Neural crest cell (in vitro differentiated cells): ENCODE data around the gene RARG. TPM values are rescaled to one million over a fixed set of nuclear protein-coding genes. Genes with fewer than 3 reads are reported as not detected.
A peak's percentile ranks its signal among the peaks of the same experiment; 100 is the strongest.

Experiments used
- DNase-seq: peaks from one replicate; pipeline ENCODE4 v3.0.0; 2021; ENCODE audit warnings: low read depth, mixed read lengths, low spot score
- H3K27ac Mint-ChIP-seq: one replicate; pipeline ENCODE4 v1.8.0; 2021; ENCODE audit warnings: mild to moderate bottlenecking, mixed read lengths; ENCODE audit not compliant: unreplicated experiment
- H3K27me3 Mint-ChIP-seq: 2 replicates; pipeline ENCODE4 v1.8.0; 2021; ENCODE audit warnings: low read depth, mild to moderate bottlenecking, mixed read lengths
- H3K36me3 Mint-ChIP-seq: 2 replicates; pipeline ENCODE4 v1.8.0; 2021; ENCODE audit warnings: low read depth, mild to moderate bottlenecking, mixed read lengths
- H3K4me1 Mint-ChIP-seq: 2 replicates; pipeline ENCODE4 v1.8.0; 2021; ENCODE audit warnings: mixed read lengths
- H3K4me3 Mint-ChIP-seq: one replicate; pipeline ENCODE4 v1.8.0; 2021; ENCODE audit warnings: mild to moderate bottlenecking, mixed read lengths
- H3K9me3 Mint-ChIP-seq: 2 replicates; pipeline ENCODE4 v1.8.0; 2021; ENCODE audit warnings: mixed read lengths
- total RNA-seq: library from RNA; stranded (reverse); gene quantifications from 2 replicates; pipeline ENCODE4 v1.2.1, GENCODE V29; 2021
- TF ChIP-seq, protein P1 (sequence below): fragments of 200-600 bp; sonication (generic); conservative IDR thresholded peaks from 2 replicates; pipeline ENCODE4 v1.5.0; 2021; ENCODE audit warnings: antibody characterized with exemption, mild to moderate bottlenecking

The RARG gene
- total RNA-seq, 1 donor from 2014 or later: 5.4 TPM

DNA sequence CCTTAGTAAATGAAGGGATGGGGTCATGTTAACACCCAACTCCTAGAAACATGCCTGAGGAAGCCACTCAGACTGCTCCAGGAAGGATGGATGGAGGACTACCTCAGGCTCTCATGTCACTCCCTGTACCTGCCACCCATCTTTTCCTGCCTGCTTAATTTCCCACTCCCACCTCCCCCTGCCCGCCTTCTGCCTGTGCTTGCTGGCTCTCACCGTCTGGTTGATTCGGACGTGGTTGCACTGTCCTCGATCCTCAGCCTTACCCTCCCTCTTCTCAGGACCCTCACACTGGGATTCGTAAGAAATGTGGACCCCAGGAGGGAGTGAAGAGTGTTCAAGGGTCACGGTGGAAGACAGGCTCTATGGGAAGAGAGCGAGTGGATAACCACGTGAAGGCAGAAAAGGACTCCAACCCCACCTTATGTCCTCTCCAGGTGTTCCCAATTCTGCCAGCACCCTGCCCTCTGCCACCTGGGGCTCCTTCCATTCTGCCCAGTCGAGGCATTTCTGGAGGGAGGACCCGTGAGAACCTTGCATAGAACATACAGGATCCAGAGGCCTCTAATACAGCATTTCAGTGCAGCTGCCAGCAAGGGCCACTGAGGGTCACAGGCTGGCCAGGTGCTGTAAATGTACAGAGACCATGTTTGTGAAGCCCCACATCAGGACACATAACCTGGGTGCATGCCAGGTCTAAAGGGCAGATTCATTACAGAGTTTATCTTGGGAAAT, 37.9 kb downstream of the RARG start:
- Mint-ChIP-seq H3K4me1 (peaks cover 6% of the 10 kb centered on the region), H3K27me3 (peaks cover 56% of the 10 kb centered on the region), H3K4me3 (no peak overlapping the region), H3K36me3 (no peaks in the 10 kb centered on the region), H3K27ac (no peak overlapping the region), H3K9me3 (no peaks in the 10 kb centered on the region)
- no peak for DNase-seq
- TF ChIP-seq, protein P1, sequence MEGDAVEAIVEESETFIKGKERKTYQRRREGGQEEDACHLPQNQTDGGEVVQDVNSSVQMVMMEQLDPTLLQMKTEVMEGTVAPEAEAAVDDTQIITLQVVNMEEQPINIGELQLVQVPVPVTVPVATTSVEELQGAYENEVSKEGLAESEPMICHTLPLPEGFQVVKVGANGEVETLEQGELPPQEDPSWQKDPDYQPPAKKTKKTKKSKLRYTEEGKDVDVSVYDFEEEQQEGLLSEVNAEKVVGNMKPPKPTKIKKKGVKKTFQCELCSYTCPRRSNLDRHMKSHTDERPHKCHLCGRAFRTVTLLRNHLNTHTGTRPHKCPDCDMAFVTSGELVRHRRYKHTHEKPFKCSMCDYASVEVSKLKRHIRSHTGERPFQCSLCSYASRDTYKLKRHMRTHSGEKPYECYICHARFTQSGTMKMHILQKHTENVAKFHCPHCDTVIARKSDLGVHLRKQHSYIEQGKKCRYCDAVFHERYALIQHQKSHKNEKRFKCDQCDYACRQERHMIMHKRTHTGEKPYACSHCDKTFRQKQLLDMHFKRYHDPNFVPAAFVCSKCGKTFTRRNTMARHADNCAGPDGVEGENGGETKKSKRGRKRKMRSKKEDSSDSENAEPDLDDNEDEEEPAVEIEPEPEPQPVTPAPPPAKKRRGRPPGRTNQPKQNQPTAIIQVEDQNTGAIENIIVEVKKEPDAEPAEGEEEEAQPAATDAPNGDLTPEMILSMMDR: no peak

DNA sequence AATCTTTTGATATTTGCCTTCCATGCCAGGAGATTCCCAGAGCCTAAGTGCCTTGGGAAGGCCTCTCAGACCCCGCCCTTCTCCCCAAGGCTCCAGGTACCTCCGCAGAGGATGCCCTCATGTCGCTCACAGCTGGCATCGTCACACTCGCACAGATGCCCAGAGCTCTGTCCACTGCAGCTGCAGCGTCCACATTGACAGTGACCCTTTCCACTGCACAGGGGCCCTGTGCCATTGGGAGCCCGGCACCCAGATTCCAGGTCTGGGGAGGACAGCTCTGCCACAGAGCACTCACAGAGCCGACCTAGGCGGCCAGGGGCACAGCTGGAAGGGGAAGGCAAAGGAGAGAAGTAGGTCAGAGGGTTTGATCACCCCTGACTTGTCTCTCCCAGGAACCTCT, 39.0 kb downstream of the RARG start:
- Mint-ChIP-seq H3K36me3 (no peaks in the 10 kb centered on the region), H3K4me1 (peaks cover 11% of the 10 kb centered on the region), H3K27me3 (peaks cover 45% of the 10 kb centered on the region), H3K9me3 (no peaks in the 10 kb centered on the region), H3K27ac (peak overlapping the region; percentile 27), H3K4me3 (no peak overlapping the region)
- TF ChIP-seq, protein P1: no peak
- DNase-seq: no peak

- peaks cover under 1% of the 10 kb centered on the region for H3K36me3 Mint-ChIP-seq
- H3K9me3 Mint-ChIP-seq: no peaks in the 10 kb centered on the region
- H3K4me3 Mint-ChIP-seq: no peak overlapping the region
- H3K4me1 Mint-ChIP-seq: peaks cover 11% of the 10 kb centered on the region
- peak overlapping the region; percentile 27 for H3K27ac Mint-ChIP-seq
- DNase-seq: no peak
- peaks cover 42% of the 10 kb centered on the region for H3K27me3 Mint-ChIP-seq
- TF ChIP-seq, protein P1: no peak
Observed at GRCh38 chr12:53192531-53193021, 39.4 kb downstream of the RARG start.

DNA sequence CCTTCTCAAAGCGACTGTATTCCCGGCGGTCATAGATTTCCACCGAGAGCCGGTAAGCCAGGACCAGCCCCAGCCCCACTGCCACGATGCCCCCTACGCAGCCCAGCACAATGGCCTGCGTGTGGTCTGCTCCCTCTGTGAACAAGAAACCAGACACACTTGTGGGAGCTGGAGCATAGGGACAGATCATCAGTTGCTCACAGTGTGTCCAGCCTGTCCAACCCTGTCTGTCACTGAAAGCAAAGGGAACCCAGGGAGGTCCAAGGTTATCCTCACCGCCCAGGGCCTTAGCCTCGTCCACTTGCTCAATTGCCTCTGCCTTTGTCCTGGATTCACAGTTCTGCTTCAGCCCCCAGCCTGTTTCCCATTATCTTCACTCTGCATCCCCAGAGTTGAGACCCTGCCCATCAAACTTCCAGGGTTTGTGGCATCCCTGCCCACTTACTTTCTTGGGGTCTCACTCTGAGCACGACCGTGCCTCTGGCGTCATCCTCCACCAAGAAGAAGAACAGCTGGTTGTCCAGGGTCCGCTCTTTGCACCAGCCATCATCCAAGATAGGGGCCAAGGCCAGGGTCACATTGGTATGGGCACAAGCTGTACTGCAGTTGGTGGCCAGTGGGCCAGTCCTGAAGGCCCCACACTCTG, 40.0 kb downstream of the RARG start:
- peaks cover 8% of the 10 kb centered on the region for H3K4me1 Mint-ChIP-seq
- TF ChIP-seq, protein P1: no peak
- no peaks in the 10 kb centered on the region for H3K9me3 Mint-ChIP-seq
- no peak for DNase-seq
- peaks cover 5% of the 10 kb centered on the region for H3K36me3 Mint-ChIP-seq
- H3K27me3 Mint-ChIP-seq: peaks cover 37% of the 10 kb centered on the region
- no peak overlapping the region for H3K4me3 Mint-ChIP-seq
- H3K27ac Mint-ChIP-seq: no peak overlapping the region

GRCh38 chr12:53191096-53191884, 40.7 kb downstream of the RARG start:
- TF ChIP-seq, protein P1: no peak

More at GRCh38 chr12:53191096-53191884, 40.7 kb downstream of the RARG start:
- H3K4me3 Mint-ChIP-seq: no peak overlapping the region
- H3K9me3 Mint-ChIP-seq: no peaks in the 10 kb centered on the region
- H3K27me3 Mint-ChIP-seq: peaks cover 30% of the 10 kb centered on the region
- H3K36me3 Mint-ChIP-seq: peaks cover 10% of the 10 kb centered on the region
- DNase-seq: no peak
- H3K4me1 Mint-ChIP-seq: peaks cover 5% of the 10 kb centered on the region
- H3K27ac Mint-ChIP-seq: no peak overlapping the region
